HUES48 (cell line): ENCODE results near the gene PDE6A.
A peak's percentile ranks its signal among the peaks of the same experiment; 100 is the strongest.

Experiments used
- H3K27ac ChIP-seq: one replicate; pipeline ENCODE4 v1.7.0; 2013; ENCODE audit warnings: low read depth, low read length, inconsistent platforms
- H3K27me3 ChIP-seq: 2 replicates; pipeline ENCODE4 v1.6.1; 2013; ENCODE audit warnings: mild to moderate bottlenecking, low read length; ENCODE audit not compliant: control insufficient read depth, insufficient read depth
- H3K36me3 ChIP-seq: 2 replicates; pipeline ENCODE4 v1.6.1; 2013; ENCODE audit warnings: low read length; ENCODE audit not compliant: control insufficient read depth, insufficient read depth
- H3K4me1 ChIP-seq: 2 replicates; pipeline ENCODE4 v1.6.1; 2013; ENCODE audit warnings: mild to moderate bottlenecking, low read length; ENCODE audit not compliant: control insufficient read depth, insufficient read depth
- H3K4me3 ChIP-seq: 2 replicates; pipeline ENCODE4 v1.5.1; 2013; ENCODE audit warnings: mild to moderate bottlenecking, low read depth, low read length
- H3K9ac ChIP-seq: 2 replicates; pipeline ENCODE4 v1.6.1; 2013; ENCODE audit warnings: mild to moderate bottlenecking, low read depth, low read length, moderate library complexity
- H3K9me3 ChIP-seq: 2 replicates; pipeline ENCODE4 v1.6.1; 2013; ENCODE audit warnings: low read length; ENCODE audit not compliant: control insufficient read depth, insufficient read depth

The PDE6A gene

DNA sequence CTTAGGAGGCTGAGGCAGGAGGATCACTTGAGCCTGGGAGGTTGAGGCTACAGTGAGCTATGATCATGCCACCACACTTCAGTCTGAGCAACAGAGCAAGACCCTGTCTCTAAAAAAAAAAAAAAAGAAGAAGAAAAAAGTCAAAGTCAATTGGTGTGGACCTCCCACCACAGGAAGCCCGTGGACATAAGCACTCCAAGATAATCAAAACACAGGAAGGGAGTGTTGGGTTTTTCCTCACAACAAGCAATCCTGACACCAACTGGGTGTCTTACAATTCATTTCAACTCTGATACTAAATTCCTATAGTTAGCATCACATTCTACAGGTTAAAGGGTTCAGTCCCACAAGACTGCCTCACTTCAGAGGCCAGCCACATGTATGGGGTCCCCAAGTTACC, 70.7 kb downstream of the PDE6A start:
- Histone ChIP-seq H3K9ac (no peak overlapping the region), H3K4me1 (peaks cover 8% of the 10 kb centered on the region), H3K27me3 (no peaks in the 10 kb centered on the region), H3K9me3 (no peaks in the 10 kb centered on the region), H3K27ac (no peak overlapping the region), H3K36me3 (no peaks in the 10 kb centered on the region), H3K4me3 (no peak overlapping the region)

DNA sequence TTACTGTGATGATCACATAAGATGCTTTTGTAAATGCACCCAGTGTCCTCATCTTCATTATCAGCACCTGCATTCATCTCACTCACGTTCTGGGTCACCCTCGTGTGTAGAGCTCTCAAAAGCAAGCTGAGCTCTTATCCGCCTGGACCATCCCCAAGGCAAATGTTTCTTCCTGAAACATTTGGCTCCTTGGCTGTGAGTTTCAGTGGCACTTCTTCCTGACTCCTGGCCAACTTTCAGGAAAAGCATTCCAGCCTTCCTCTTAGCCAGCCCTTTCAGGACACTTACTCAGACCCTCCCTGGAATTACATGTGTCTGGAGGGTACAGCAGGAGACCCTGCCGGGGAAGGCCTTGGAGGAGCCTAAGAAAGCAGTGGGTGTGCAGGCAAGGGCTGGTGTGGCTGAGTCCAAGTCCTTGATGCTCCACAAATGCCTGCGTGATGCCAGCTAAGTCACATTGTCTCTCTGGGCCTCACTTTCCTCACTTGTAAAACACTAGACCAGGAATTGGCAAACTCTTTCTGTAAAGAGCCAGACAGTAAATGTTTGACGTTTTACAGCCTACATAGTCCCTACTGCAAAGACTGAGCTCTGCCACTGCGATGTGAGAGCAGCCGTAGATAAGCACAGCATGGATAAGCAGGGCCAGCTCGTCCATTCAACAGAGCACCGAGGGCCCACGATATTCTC, 72.1 kb downstream of the PDE6A start:
- no peak overlapping the region for H3K4me3 ChIP-seq
- H3K27ac ChIP-seq, result no peak overlapping the region
- H3K9me3 ChIP-seq, result no peaks in the 10 kb centered on the region
- H3K27me3 ChIP-seq, result no peaks in the 10 kb centered on the region
- no peak overlapping the region for H3K9ac ChIP-seq
- H3K4me1 ChIP-seq, result peaks cover 8% of the 10 kb centered on the region
- H3K36me3 ChIP-seq, result no peaks in the 10 kb centered on the region

DNA sequence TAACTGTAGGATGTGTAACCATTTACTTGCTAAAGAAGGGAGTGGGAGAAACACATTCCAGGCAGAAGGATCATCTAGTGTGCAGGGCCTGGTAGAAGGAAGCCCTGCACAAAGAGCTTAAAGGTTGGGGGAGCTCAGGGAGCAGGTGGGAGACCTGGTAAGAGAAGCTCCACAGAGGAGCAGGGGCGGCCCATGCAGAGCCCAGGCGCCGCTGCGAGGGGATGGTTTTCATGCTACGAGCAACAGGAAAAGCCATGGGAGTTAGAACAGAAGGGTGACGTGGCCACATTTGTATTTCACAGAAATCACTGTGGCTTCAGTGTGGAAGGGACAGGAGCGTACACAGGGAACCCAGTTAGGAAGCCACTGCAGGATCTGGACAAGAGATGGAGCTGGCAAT, 73.1 kb downstream of the PDE6A start:
- H3K36me3 ChIP-seq, result no peaks in the 10 kb centered on the region
- no peaks in the 10 kb centered on the region for H3K27me3 ChIP-seq
- no peak overlapping the region for H3K4me3 ChIP-seq

DNA sequence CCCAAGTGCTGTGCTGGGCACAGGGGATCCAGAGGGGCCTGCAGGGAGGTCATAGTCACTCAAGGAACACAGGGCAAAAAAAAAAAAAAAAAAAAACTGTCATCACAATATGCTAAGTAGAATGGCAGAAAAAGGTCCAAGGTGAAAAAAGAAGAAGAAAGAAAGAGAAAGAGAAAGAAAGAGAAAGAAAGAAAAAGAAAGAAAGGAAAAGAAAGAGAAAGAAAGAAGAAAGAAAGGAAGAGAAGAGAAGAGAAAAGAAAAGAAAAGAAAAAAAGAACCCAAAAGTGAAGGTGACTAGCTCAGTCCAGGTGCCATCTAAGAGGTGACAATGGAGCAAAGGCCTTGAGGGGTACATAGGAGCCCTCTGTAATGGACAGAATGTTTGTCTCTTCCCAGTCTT, 73.9 kb downstream of the PDE6A start:
- Histone ChIP-seq H3K27me3 (no peaks in the 10 kb centered on the region), H3K9me3 (no peaks in the 10 kb centered on the region), H3K4me3 (no peak overlapping the region), H3K27ac (no peak overlapping the region), H3K9ac (no peak overlapping the region), H3K4me1 (peaks cover 8% of the 10 kb centered on the region), H3K36me3 (no peaks in the 10 kb centered on the region)

More for the DNA sequence above, 73.1 kb downstream of the PDE6A start:
- Histone ChIP-seq H3K9ac (no peak overlapping the region), H3K9me3 (no peaks in the 10 kb centered on the region), H3K27ac (no peak overlapping the region), H3K4me1 (peaks cover 8% of the 10 kb centered on the region)

DNA sequence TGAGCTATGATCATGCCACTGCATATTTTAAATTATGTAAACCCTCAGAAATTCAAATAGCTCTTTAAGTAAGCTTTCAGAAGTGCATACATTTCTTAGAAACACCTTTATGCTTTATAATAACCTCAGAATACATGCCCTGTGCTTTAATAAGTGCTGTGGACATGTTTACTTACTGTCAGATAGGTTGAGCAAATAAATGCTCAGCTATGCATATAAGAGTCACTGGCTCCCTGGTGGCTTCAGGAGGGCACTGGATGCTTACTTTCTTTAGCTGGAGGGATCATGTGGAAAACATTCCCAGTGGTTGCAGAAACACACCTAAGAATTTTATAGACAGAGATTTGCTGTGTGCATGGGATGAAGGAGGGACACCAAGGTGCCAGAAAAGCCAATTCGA, 74.4 kb downstream of the PDE6A start:
- Histone ChIP-seq H3K27me3 (no peaks in the 10 kb centered on the region), H3K9ac (no peak overlapping the region), H3K4me3 (no peak overlapping the region), H3K4me1 (peaks cover 8% of the 10 kb centered on the region), H3K9me3 (no peaks in the 10 kb centered on the region), H3K27ac (no peak overlapping the region), H3K36me3 (no peaks in the 10 kb centered on the region)

DNA sequence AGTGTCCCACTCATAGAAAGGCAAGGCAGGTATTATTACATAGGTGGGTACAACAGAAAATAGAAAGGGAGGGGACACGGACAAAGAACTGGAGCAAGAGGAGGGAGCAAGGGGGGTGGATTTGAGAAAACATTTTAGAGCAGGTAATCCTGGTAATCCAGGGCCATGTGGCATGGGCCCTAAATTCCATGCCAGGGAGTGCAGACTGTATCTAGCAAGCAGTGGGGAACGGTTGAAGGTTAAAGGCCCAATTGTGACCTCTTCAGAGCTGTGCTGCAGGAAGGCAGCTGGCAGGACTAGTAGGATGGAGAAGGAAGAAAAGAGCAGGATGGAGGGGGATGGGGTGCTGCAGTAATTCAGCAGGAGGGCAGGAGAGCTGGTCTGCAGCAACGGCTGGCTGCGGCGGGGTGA, 75.2 kb downstream of the PDE6A start:
- Histone ChIP-seq H3K27me3 (no peaks in the 10 kb centered on the region), H3K27ac (no peak overlapping the region), H3K9ac (no peak overlapping the region), H3K4me1 (peaks cover 8% of the 10 kb centered on the region), H3K36me3 (no peaks in the 10 kb centered on the region), H3K9me3 (no peaks in the 10 kb centered on the region), H3K4me3 (no peak overlapping the region)

DNA sequence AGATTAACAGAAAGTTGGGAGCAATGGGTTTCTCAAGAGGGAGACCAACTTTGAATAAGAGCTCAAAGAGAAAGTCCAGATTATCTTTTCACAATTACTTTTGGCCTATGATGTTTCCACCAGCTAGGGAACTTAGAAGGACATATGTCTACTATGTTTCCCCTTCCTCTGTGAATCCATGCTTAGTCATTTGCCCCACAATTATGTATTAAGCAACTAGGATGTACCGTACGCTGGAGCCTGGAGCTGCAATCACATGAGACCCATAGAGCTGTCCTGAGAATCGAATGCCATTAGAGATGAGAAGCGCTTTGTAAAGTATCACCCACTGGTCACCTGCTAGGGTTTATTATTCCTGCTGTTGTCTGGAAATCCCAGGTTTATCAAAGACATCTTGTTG, 78.8 kb downstream of the PDE6A start:
- H3K4me1 ChIP-seq, result peaks cover 12% of the 10 kb centered on the region
- H3K27ac ChIP-seq, result no peak overlapping the region
- H3K9ac ChIP-seq, result no peak overlapping the region
- H3K36me3 ChIP-seq, result no peaks in the 10 kb centered on the region
- H3K4me3 ChIP-seq, result no peak overlapping the region
- no peaks in the 10 kb centered on the region for H3K9me3 ChIP-seq
- H3K27me3 ChIP-seq, result no peaks in the 10 kb centered on the region

DNA sequence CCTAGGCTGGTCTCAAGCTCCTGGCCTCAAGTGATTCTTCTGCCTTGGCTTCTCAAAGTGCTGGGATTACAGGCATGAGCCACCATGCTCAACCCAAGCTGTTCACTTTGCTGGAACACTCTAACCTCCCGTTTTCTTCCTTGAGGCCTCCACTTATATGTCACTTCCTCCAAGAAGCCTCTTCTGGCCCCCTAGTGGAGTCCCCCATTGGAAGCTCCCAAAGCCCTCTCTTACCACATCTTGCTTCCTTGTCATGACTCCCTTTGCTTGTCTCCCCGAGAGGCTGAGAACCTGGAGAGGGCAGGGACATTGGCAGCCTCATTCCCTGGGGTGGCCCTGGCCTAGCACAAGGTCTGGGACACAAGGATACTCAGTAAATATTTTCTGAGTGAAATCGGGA, 80.8 kb downstream of the PDE6A start:
- no peak overlapping the region for H3K27ac ChIP-seq
- H3K4me1 ChIP-seq, result peaks cover 9% of the 10 kb centered on the region
- no peaks in the 10 kb centered on the region for H3K36me3 ChIP-seq
- H3K9me3 ChIP-seq, result no peaks in the 10 kb centered on the region
- H3K4me3 ChIP-seq, result no peak overlapping the region
- no peak overlapping the region for H3K9ac ChIP-seq
- H3K27me3 ChIP-seq, result no peaks in the 10 kb centered on the region

DNA sequence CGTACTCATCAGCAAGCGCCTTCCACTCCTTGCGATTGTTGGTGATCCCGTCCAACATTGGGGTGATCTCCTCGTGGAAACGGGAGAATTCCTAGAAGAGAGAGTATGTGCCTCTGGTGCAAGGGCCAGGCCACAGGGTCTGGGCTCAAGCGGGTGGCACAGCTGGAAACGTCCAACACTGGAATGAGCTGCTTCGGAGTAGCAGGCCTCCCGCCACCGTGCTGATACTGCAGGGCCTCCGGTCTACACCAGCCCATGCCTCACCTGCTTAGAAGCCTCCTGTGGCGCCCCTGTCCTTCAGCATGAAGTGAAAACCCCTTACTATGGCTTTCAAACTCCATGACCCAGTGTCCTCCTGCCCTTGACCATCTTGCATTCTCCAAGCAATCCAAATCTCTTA, 81.4 kb downstream of the PDE6A start:
- Histone ChIP-seq H3K9ac (no peak overlapping the region), H3K4me3 (no peak overlapping the region), H3K9me3 (no peaks in the 10 kb centered on the region), H3K4me1 (peaks cover 9% of the 10 kb centered on the region), H3K27me3 (no peaks in the 10 kb centered on the region), H3K36me3 (no peaks in the 10 kb centered on the region), H3K27ac (no peak overlapping the region)

DNA sequence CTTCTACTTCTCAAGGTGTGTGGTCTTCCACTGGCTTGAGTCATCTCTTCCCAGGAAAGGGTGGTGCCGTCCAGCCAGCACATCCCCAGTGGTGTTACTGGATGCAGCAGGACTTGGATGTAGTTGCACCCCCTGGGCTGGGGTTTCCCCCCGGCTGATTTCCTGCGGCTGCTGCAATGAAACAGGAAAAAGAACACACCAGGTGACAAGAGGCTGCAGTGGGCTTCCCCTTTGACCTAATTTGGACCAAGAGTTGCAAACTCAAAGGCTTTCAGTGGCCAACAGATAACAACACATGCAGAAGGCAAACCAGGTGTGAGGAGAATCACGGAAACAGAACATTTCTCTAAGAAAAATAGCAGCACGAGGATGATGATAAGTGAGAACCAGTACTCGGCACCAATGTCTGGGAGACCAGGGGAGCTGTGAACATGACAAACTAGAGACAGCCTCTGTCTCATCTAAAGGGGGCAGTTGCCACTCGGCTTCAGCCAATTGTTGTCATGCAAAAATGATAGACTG, 83.7 kb downstream of the PDE6A start:
- no peak overlapping the region for H3K9ac ChIP-seq
- H3K4me3 ChIP-seq, result no peak overlapping the region
- H3K4me1 ChIP-seq, result peaks cover 9% of the 10 kb centered on the region
- no peaks in the 10 kb centered on the region for H3K36me3 ChIP-seq
- peak overlapping the region; percentile 57 for H3K27ac ChIP-seq
- no peaks in the 10 kb centered on the region for H3K9me3 ChIP-seq
- H3K27me3 ChIP-seq, result no peaks in the 10 kb centered on the region

DNA sequence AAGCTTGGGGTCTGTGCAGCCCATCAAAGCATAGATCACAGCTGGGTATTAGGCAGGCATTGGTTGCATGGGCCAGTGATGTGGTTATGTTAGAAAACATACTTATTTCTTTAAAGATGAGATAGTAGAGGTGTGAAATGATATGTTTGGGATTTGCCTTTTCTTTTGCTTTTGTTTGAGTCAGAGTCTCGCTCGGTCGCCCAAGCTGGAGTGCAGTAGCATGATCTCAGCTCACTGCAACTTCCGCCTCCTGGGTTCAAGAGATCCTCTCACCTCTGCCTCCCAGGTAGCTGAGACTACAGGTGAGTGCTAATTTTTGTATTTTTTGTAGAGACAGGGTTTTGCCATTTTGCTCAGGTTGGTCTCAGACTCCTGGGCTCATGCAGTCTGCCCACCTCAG, 84.8 kb downstream of the PDE6A start:
- peaks cover 9% of the 10 kb centered on the region for H3K4me1 ChIP-seq
- no peaks in the 10 kb centered on the region for H3K36me3 ChIP-seq
- no peak overlapping the region for H3K27ac ChIP-seq
- no peak overlapping the region for H3K9ac ChIP-seq
- H3K27me3 ChIP-seq, result no peaks in the 10 kb centered on the region
- no peak overlapping the region for H3K4me3 ChIP-seq
- no peaks in the 10 kb centered on the region for H3K9me3 ChIP-seq
